AG09319 (cell line): ENCODE measurements around the gene CHMP6.

Experiments
- DNase-seq: peaks from one replicate; pipeline ENCODE4 v3.0.0-alpha.2; 2010; ENCODE audit warnings: low read depth; ENCODE audit errors: extremely low read depth
- TF ChIP-seq, protein P1 (sequence below): IDR thresholded peaks from 2 replicates; pipeline ENCODE4 v1.5.1; 2011; ENCODE audit warnings: low read depth, mild to moderate bottlenecking, inconsistent platforms, low read length, moderate library complexity

Gene CHMP6

DNA sequence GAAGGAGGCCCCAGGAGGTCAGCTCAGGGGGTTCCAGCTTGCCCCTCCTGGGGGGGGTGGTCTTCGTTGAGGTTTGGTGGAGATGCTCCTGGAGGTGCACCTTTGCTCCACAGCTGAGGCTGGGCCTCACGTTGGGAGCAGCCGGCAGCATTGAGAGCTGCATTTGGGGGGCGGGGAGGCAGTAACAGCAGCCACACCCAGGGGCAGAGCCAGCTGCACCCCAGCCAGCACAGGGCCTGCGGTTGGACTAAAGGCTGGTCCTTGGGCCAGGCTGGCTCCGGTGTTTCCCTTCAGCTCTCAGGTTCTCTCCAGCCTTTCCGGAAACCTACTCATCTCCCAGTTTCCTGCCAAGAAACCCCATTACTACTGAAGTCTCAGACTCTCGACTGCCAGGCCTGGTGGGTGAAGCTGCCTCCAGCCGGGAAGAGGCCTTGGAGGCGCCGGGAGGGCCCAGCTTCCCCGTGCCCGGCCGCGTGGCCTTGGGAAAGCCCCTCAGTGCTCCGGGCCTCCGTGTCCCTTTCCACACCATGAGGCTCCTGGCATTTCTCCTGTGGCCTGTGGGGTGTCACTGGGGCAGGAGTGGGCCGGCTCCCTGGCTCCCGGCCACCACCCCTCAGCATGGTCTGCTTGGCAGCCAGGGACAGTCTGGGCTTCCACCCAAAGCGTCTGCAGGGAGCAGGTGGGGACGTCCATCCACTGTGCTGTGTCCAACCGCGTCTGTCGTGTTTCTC, 29.3 kb downstream of the CHMP6 start:
- TF ChIP-seq, protein P1, sequence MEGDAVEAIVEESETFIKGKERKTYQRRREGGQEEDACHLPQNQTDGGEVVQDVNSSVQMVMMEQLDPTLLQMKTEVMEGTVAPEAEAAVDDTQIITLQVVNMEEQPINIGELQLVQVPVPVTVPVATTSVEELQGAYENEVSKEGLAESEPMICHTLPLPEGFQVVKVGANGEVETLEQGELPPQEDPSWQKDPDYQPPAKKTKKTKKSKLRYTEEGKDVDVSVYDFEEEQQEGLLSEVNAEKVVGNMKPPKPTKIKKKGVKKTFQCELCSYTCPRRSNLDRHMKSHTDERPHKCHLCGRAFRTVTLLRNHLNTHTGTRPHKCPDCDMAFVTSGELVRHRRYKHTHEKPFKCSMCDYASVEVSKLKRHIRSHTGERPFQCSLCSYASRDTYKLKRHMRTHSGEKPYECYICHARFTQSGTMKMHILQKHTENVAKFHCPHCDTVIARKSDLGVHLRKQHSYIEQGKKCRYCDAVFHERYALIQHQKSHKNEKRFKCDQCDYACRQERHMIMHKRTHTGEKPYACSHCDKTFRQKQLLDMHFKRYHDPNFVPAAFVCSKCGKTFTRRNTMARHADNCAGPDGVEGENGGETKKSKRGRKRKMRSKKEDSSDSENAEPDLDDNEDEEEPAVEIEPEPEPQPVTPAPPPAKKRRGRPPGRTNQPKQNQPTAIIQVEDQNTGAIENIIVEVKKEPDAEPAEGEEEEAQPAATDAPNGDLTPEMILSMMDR: no peak
- no peak for DNase-seq

DNA sequence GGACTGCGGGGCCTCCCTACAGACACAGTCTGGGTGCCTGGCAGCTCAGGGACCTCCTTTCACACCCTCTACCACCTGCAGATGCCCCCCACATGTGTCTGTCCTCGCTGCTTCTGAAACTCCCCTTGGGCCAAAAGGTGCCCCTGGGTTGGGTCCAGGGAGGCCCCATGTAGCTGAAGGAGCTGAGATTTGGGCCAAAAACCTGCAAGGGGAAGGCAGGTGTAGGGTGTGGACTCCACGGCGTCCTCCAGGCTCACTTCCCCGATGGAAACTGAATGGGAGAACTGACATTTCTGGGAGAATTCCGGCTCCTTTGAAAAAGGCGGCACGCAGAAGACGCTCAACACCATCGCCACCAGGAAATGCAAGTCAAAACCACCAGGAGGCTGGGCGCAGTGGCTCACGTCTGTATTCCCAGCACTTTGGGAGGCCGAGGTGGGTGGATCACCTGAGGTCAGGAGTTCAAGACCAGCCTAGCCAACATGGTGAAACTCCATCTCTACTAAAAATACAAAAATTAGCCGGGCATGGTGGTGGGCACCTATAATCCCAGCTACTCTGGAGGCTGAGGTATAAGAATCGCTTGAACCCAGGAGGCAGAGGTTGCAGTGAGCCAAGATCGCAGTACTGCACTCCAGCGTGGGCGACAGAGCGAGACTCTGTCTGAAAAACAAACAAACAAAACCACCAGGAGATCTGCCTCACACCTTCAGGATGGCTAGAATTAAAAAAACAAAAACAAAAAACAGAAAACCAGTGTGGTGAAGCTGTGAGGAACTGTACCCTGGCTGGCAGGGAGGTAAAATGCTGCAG, 30.1 kb downstream of the CHMP6 start:
- no peak for DNase-seq
- TF ChIP-seq, protein P1: no peak

DNA sequence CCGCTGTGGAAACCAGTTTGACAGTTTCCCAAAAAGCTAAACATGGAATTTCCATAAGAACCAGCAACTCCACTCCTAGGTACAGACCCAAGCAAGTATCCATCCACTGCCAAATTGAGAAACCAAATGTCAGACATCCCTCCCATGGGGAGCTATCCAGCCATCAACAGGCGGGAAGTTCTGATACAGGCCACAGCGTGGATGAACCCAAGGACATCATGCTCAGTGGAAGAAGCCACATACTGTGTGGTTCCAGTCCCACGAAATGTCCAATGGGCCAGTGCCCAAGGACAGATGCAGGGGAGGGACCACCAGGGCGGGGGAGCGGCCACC, 30.7 kb downstream of the CHMP6 start:
- TF ChIP-seq, protein P1: no peak

DNA sequence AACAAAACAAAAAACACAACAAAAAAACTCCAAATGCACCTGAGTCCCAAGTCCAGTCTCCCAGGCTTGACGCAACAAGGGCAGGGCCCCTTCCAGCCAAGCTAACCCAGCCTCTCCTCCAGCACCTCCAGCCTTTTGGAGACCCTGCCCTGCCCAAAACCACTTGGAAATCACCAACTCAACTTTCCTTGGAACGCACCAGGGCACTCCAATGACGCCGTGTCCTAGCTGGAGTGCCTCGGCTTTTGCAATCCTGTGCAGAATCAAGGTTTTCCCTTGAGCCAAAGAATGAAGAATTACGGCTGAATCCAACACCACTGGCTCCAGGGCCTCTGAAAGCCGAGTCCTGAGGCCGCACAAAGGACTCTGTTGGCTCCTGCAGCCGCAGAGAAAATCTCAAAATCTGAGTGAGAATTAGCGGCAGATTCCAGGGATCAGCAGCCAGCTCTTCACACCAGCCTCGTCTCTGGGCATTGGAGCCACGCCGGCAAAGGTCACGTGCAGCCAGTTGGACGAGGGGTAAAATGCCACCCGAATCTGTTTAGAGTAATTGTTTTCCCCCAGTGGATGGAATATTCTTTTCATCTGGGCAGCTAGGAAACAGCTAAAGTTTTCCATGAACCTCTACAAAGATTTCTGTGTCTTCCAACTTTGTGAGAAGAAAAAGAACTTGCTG, 33.6 kb downstream of the CHMP6 start:
- TF ChIP-seq, protein P1: no peak
- DNase-seq: no peak

More for the DNA sequence above, 30.7 kb downstream of the CHMP6 start:
- DNase-seq: no peak

DNA sequence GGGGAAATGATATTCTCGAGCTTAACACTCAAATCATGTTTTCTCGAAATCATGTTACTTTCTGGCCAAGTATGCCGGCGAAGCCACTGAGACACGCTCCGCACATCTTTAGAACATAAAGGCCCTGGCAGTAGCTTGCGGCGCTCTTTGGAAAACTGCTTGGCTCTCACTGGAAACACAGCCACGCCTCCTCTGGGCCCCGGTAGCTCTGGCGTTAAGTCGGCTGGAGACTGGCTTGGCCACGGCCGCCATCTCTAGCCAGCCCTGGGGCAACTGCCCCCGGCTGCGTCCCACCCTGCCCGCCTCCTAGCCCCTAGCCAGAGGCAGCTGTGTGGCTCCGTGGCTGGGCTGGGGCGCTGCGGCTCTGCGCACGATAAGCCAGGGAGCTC, 34.1 kb downstream of the CHMP6 start:
- TF ChIP-seq, protein P1: no peak

DNA sequence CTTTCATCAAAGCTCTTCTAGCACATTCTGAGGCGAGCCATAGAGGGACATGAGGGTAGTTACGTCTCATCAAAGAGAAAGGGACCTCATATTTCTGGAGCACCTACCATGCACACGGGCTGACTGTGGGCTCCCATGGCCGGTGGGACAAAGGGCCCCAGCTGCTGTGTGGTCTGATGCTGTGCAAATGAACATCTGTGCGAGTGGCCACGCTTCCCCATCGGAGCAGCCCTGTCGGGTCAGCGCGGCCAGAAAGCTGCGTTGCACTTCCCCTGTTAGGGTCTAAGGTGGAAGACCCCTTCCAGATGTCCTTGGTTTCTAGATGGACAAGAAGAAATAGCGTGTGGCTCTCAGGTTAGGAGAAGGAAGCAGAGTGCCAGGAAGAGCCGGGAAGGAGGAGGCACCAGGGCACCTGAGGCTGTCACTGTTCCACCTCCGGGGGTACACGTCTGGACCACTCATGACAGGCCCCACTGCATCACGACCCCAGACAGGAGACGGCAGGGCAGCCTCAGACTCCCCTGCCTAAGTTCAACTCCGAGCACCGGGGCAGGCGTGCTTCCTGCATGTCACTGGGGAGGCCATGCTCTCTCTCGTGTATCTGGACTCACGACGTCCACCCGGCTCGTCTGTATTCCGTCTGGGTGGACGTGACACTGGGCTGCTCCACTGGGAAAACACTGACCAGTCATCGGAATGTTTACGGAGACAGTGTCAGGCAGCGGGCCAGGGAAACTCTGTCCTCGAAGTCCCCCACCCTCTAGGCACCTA, 34.8 kb downstream of the CHMP6 start:
- TF ChIP-seq, protein P1: no peak
- DNase-seq: no peak

More for the DNA sequence above, 34.1 kb downstream of the CHMP6 start:
- DNase-seq: no peak
